ENCODE results near the gene SLC43A1. TPM values are rescaled to one million over a fixed set of nuclear protein-coding genes. Genes with fewer than 3 reads are reported as not detected.
A peak's percentile ranks its signal among the peaks of the same experiment; 100 is the strongest.
"Not testable (repeated sequence)": the region's sequence is repeated elsewhere in the genome, so short reads cannot be mapped to it uniquely, and the experiment has no call there.

SLC43A1 gene
- total RNA-seq, 1 experiment from 2014 or later, result 10.1 TPM

GRCh38 chr11:57458410-57459163, 56.9 kb downstream of the SLC43A1 start:
- peak; percentile 42 for DNase-seq (ENCODE audit: low read depth, low spot score)
- in situ Hi-C loops (cut with HindIII; ENCODE audit: low pct_unique_long_range_greater_than_20kb, low sequenced_read_pairs), result no loop called here

- in situ Hi-C loops (cut with HindIII; ENCODE audit: low pct_unique_long_range_greater_than_20kb, low sequenced_read_pairs), result no loop called here
- no peak for DNase-seq (ENCODE audit: low read depth, low spot score)
Observed at GRCh38 chr11:57458060-57458409, 57.5 kb downstream of the SLC43A1 start.

GRCh38 chr11:57457643-57458023, 57.9 kb downstream of the SLC43A1 start:
- in situ Hi-C loops (cut with HindIII; ENCODE audit: low pct_unique_long_range_greater_than_20kb, low sequenced_read_pairs), result no loop called here
- no peak for DNase-seq (ENCODE audit: low read depth, low spot score)

GRCh38 chr11:57456960-57457642, 58.4 kb downstream of the SLC43A1 start:
- in situ Hi-C loops (cut with HindIII; ENCODE audit: low pct_unique_long_range_greater_than_20kb, low sequenced_read_pairs), result no loop called here
- DNase-seq (ENCODE audit: low read depth, low spot score), result peak; percentile 80

- in situ Hi-C loops (cut with HindIII; ENCODE audit: low pct_unique_long_range_greater_than_20kb, low sequenced_read_pairs), result no loop called here
- DNase-seq (ENCODE audit: low read depth, low spot score), result no peak
Observed at GRCh38 chr11:57453543-57454177, 61.8 kb downstream of the SLC43A1 start.

GRCh38 chr11:57446055-57446454, 69.4 kb downstream of the SLC43A1 start:
- no peak for DNase-seq (ENCODE audit: low read depth, low spot score)
- in situ Hi-C loops (cut with HindIII; ENCODE audit: low pct_unique_long_range_greater_than_20kb, low sequenced_read_pairs), result no loop called here

- DNase-seq (ENCODE audit: low read depth, low spot score); in situ Hi-C loops (cut with HindIII; ENCODE audit: low pct_unique_long_range_greater_than_20kb, low sequenced_read_pairs): not testable (repeated sequence)
Observed at GRCh38 chr11:57445122-57445394, 70.4 kb downstream of the SLC43A1 start.

GRCh38 chr11:57444362-57445121, 71.0 kb downstream of the SLC43A1 start:
- in situ Hi-C loops (cut with HindIII; ENCODE audit: low pct_unique_long_range_greater_than_20kb, low sequenced_read_pairs), result no loop called here
- DNase-seq (ENCODE audit: low read depth, low spot score), result no peak

GRCh38 chr11:57440744-57441414, 74.6 kb downstream of the SLC43A1 start:
- in situ Hi-C loops (cut with HindIII; ENCODE audit: low pct_unique_long_range_greater_than_20kb, low sequenced_read_pairs), result no loop called here
- no peak for DNase-seq (ENCODE audit: low read depth, low spot score)

GRCh38 chr11:57439786-57440185, 75.7 kb downstream of the SLC43A1 start:
- in situ Hi-C loops (cut with HindIII; ENCODE audit: low pct_unique_long_range_greater_than_20kb, low sequenced_read_pairs), result no loop called here
- no peak for DNase-seq (ENCODE audit: low read depth, low spot score)

GRCh38 chr11:57438345-57439285, 76.9 kb downstream of the SLC43A1 start:
- no peak for DNase-seq (ENCODE audit: low read depth, low spot score)
- in situ Hi-C loops (cut with HindIII; ENCODE audit: low pct_unique_long_range_greater_than_20kb, low sequenced_read_pairs), result no loop called here

- DNase-seq (ENCODE audit: low read depth, low spot score), result no peak
- in situ Hi-C loops (cut with HindIII; ENCODE audit: low pct_unique_long_range_greater_than_20kb, low sequenced_read_pairs), result no loop called here
Observed at GRCh38 chr11:57436031-57436430, 79.5 kb downstream of the SLC43A1 start.

- in situ Hi-C loops (cut with HindIII; ENCODE audit: low pct_unique_long_range_greater_than_20kb, low sequenced_read_pairs), result no loop called here
- no peak for DNase-seq (ENCODE audit: low read depth, low spot score)
Observed at GRCh38 chr11:57434640-57435546, 80.6 kb downstream of the SLC43A1 start.
